ENCODE data around the gene DENND1A.

DNA sequence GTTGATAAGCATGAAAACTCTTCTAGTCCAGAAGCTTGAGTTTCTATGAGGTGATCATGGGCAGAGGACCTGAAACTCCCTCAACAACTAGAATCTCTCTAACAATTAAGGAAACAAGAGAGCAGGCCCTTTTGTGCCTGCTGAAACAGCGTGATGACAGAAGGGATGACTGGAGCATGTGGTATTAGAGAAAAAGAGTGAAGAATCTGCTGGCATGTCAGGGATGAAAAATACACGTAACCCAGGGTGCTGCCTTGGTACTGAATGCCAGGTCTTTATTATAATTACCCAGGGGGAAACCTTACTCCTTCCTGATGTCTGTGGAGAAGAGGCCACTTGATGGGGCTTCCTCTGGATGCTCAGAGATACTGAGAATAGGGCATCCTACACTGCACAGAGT lies 406.1 kb downstream of the DENND1A start:
- TF ChIP-seq CTCF (conservative IDR thresholded peaks at IDR 0.05; ENCODE audit: low read depth, low read length) (no peak), EZH2phosphoT487 (IDR thresholded peaks at IDR 0.05; ENCODE audit: borderline replicate concordance, low read length) (no peak), EZH2 (IDR thresholded peaks at IDR 0.05; ENCODE audit: low read length, unreplicated experiment) (no peak)

Measured in PC-3 (cell line).